ENCODE results near the gene ADISSP. TPM values are rescaled to one million over a fixed set of nuclear protein-coding genes. Genes with fewer than 3 reads are reported as not detected.

ADISSP gene
- total and polyA plus RNA-seq, 2 experiments from 2014 or later = 86.6 to 126 TPM

- no peak for TF ChIP-seq ZNF462 (CRISPR knock-in tag; IDR thresholded peaks at IDR 0.05)
- TF ChIP-seq CREB1 (CRISPR knock-in tag; IDR thresholded peaks at IDR 0.05; ENCODE audit: low read depth) = no peak
- no peak for TF ChIP-seq NANOG (IDR thresholded peaks at IDR 0.05; ENCODE audit: borderline replicate concordance)
- no peak for TF ChIP-seq EZH2phosphoT487 (IDR thresholded peaks at IDR 0.05; ENCODE audit: unreplicated experiment)
- TF ChIP-seq EZH2 (IDR thresholded peaks at IDR 0.05; ENCODE audit: low read depth, unreplicated experiment) = no peak
- no peak for TF ChIP-seq ZNF331 (CRISPR knock-in tag; IDR thresholded peaks at IDR 0.05; ENCODE audit: low read depth)
- no peak for TF ChIP-seq POLR2AphosphoS5 (IDR thresholded peaks at IDR 0.05; ENCODE audit: low read depth)
Observed at GRCh38 chr20:3798908-3799248, 31.3 kb upstream of the ADISSP start (continued).

GRCh38 chr20:3798373-3798768 lies 30.8 kb upstream of the ADISSP start:
- no peak for ATAC-seq
- no peak overlapping the region for H3K27ac Mint-ChIP-seq
- no peaks in the 10 kb centered on the region for H3K9me2 ChIP-seq (ENCODE audit: insufficient read depth)
- H3K9me3 Mint-ChIP-seq = no peaks in the 10 kb centered on the region
- no peaks in the 10 kb centered on the region; the same call in 1 of the 2 replicates for H4K20me1 ChIP-seq (replicated peaks; ENCODE audit: insufficient read depth)
- peaks cover 46% of the 10 kb centered on the region for H3K4me1 Mint-ChIP-seq
- H3F3A ChIP-seq (replicated peaks; ENCODE audit: low read depth) = peaks cover 17% of the 10 kb centered on the region; the same call in 1 of the 2 replicates
- peak overlapping the region; percentile 26; the same call in 1 of the 3 replicates for H3K4me3 Mint-ChIP-seq
- H3K27ac ChIP-seq (ENCODE audit: low read depth) = peak overlapping the region; percentile 76; the same call in 1 of the 2 replicates
- peaks cover 32% of the 10 kb centered on the region for H3K36me3 Mint-ChIP-seq (ENCODE audit: low read depth)
- H3K79me2 ChIP-seq (replicated peaks; ENCODE audit: insufficient read depth) = no peaks in the 10 kb centered on the region
- DNase-seq (ENCODE audit: low spot score) = no peak
- peaks cover 43% of the 10 kb centered on the region for H3K4me1 ChIP-seq (ENCODE audit: insufficient read depth)
- H3K27me3 ChIP-seq (ENCODE audit: insufficient read depth) = no peaks in the 10 kb centered on the region
- H3K4me2 ChIP-seq = peak overlapping the region; percentile 72
- H3K36me3 ChIP-seq (ENCODE audit: insufficient read depth) = no peaks in the 10 kb centered on the region
- TF ChIP-seq NANOG (IDR thresholded peaks at IDR 0.05; ENCODE audit: borderline replicate concordance) (no peak), CTCF (conservative IDR thresholded peaks at IDR 0.05; ENCODE audit: low read depth in 2 of 2) (no peak), POLR2AphosphoS5 (IDR thresholded peaks at IDR 0.05; ENCODE audit: low read depth) (no peak), CREB1 (CRISPR knock-in tag; IDR thresholded peaks at IDR 0.05; ENCODE audit: low read depth) (no peak), EZH2phosphoT487 (IDR thresholded peaks at IDR 0.05; ENCODE audit: unreplicated experiment) (no peak)
- H3K27me3 Mint-ChIP-seq (ENCODE audit: insufficient read depth, low read depth, poor library complexity) = peaks cover 31% of the 10 kb centered on the region
- no peak overlapping the region for H2AFZ ChIP-seq
- peak overlapping the region; percentile 44; the same call in 1 of the 2 replicates for H3K4me3 ChIP-seq

Data from GM23338 (cell line).